Spinal cord (tissue), 10 donors: ENCODE results near the gene PRICKLE4. TPM values are rescaled to one million over a fixed set of nuclear protein-coding genes. Genes with fewer than 3 reads are reported as not detected.

Source experiments
- DNase-seq, 6 donors: peaks; one replicate each; pipeline versions ENCODE4 v3.0.0 to v3.0.0-alpha.2; 2013 to 2015; ENCODE audit warnings: low spot score in 6 of 6, low read depth in 4 of 6
- H3K27ac ChIP-seq: one replicate; pipeline ENCODE4 v1.5.1; 2013; ENCODE audit warnings: low read depth, low read length, control low read depth
- H3K27me3 ChIP-seq: one replicate; pipeline ENCODE4 v1.6.1; 2013; ENCODE audit warnings: low read length; ENCODE audit not compliant: control insufficient read depth, insufficient read depth
- H3K36me3 ChIP-seq: one replicate; pipeline ENCODE4 v1.6.1; 2013; ENCODE audit warnings: low read length; ENCODE audit not compliant: control insufficient read depth, insufficient read depth
- H3K4me1 ChIP-seq: one replicate; pipeline ENCODE4 v1.6.1; 2013; ENCODE audit warnings: low read length; ENCODE audit not compliant: control insufficient read depth, insufficient read depth
- H3K4me3 ChIP-seq: one replicate; pipeline ENCODE4 v1.5.1; 2013; ENCODE audit warnings: low read depth, low read length, control low read depth
- H3K9me3 ChIP-seq: one replicate; pipeline ENCODE4 v1.6.1; 2013; ENCODE audit warnings: low read length; ENCODE audit not compliant: control insufficient read depth, insufficient read depth
- WGBS: methylation state at CpG from one replicate; pipeline ENCODE4 v1.1.5; 2013; ENCODE audit warnings: missing lambda C conversion rate; ENCODE audit not compliant: insufficient coverage; 5-methylcytosine and 5-hydroxymethylcytosine counted together
- polyA plus RNA-seq, 2 donors: library from polyadenylated mRNA; unstranded; fragments of 120-200 nt; gene quantifications; one replicate each; pipeline ENCODE4 v1.2.1, GENCODE V29; 2013; ENCODE audit not compliant: insufficient read length in 2 of 2
- total RNA-seq, 2 donors: library from RNA; depleted of rRNA in 1 of 2; stranded (reverse); fragments of 120-200 nt in 1 of 2; fragments of >200 nt in 1 of 2; gene quantifications; one replicate each; pipeline versions ENCODE4 v1.2.3 to v1.2.4, GENCODE V29; 2013 to 2014
- donor health status: healthy.

The PRICKLE4 gene
- total and polyA plus RNA-seq, 4 donors = 1.6 to 8.8 (median 2.2) TPM

GRCh38 chr6:41744236-41744787, 36.3 kb upstream of the PRICKLE4 start:
- Histone ChIP-seq H3K27ac (no peak overlapping the region), H3K4me1 (no peaks in the 10 kb centered on the region), H3K9me3 (no peaks in the 10 kb centered on the region), H3K4me3 (no peak overlapping the region), H3K27me3 (no peaks in the 10 kb centered on the region), H3K36me3 (no peaks in the 10 kb centered on the region)
- no peak for DNase-seq
- WGBS = 95% methylated on average over 7 of the region's 7 CpGs

- Histone ChIP-seq H3K27me3 (no peaks in the 10 kb centered on the region), H3K36me3 (no peaks in the 10 kb centered on the region), H3K4me1 (no peaks in the 10 kb centered on the region), H3K4me3 (no peak overlapping the region), H3K9me3 (no peaks in the 10 kb centered on the region), H3K27ac (no peak overlapping the region)
- DNase-seq = no peak
- 93% methylated on average over 10 of the region's 10 CpGs for WGBS
Measured at GRCh38 chr6:41746107-41746506, 34.5 kb upstream of the PRICKLE4 start.

- no peak within 1 kb of the TSS for H3K4me3 ChIP-seq
- no peaks in the 10 kb centered on the region for H3K27me3 ChIP-seq
- no peaks in the 10 kb centered on the region for H3K9me3 ChIP-seq
- 91% methylated on average over 11 of the region's 15 CpGs for WGBS
- no peak within 1 kb of the TSS for H3K27ac ChIP-seq
- no peaks in the 10 kb centered on the region for H3K4me1 ChIP-seq
- H3K36me3 ChIP-seq = no peaks in the 10 kb centered on the region
- no peak for DNase-seq
Measured at GRCh38 chr6:41747256-41748101, 33.1 kb upstream of the PRICKLE4 start, which contains the start of gene PGC. Gene PGC (minus strand): TSS chr6:41747397. CDS start chr6:41747334, 63 bp downstream.

GRCh38 chr6:41748102-41748477, 32.5 kb upstream of the PRICKLE4 start:
- Histone ChIP-seq H3K9me3 (no peaks in the 10 kb centered on the region), H3K4me3 (no peak overlapping the region), H3K27me3 (no peaks in the 10 kb centered on the region), H3K36me3 (no peaks in the 10 kb centered on the region), H3K4me1 (no peaks in the 10 kb centered on the region), H3K27ac (no peak overlapping the region)
- 97% methylated on average over 6 of the region's 6 CpGs for WGBS
- no peak for DNase-seq

- H3K4me3 ChIP-seq = no peak overlapping the region
- no peaks in the 10 kb centered on the region for H3K9me3 ChIP-seq
- H3K36me3 ChIP-seq = no peaks in the 10 kb centered on the region
- no peak for DNase-seq
- no peaks in the 10 kb centered on the region for H3K4me1 ChIP-seq
- no peak overlapping the region for H3K27ac ChIP-seq
- H3K27me3 ChIP-seq = no peaks in the 10 kb centered on the region
- 93% methylated on average over 3 of the region's 3 CpGs for WGBS
Measured at GRCh38 chr6:41748542-41748941, 32.0 kb upstream of the PRICKLE4 start.

GRCh38 chr6:41750374-41750773, 30.2 kb upstream of the PRICKLE4 start:
- Histone ChIP-seq H3K4me3 (no peak overlapping the region), H3K36me3 (no peaks in the 10 kb centered on the region), H3K4me1 (no peaks in the 10 kb centered on the region), H3K9me3 (no peaks in the 10 kb centered on the region), H3K27ac (no peak overlapping the region), H3K27me3 (no peaks in the 10 kb centered on the region)
- WGBS = 100% methylated on average over 1 of the region's 3 CpGs
- DNase-seq = no peak

- H3K27ac ChIP-seq = no peak overlapping the region
- no peaks in the 10 kb centered on the region for H3K36me3 ChIP-seq
- H3K4me3 ChIP-seq = no peak overlapping the region
- WGBS = 77% methylated on average over 4 of the region's 4 CpGs
- H3K9me3 ChIP-seq = no peaks in the 10 kb centered on the region
- no peak for DNase-seq
- no peaks in the 10 kb centered on the region for H3K27me3 ChIP-seq
- H3K4me1 ChIP-seq = peaks cover 7% of the 10 kb centered on the region
Measured at GRCh38 chr6:41755895-41756294, 24.7 kb upstream of the PRICKLE4 start.

- Histone ChIP-seq H3K27me3 (no peaks in the 10 kb centered on the region), H3K4me1 (peaks cover 7% of the 10 kb centered on the region), H3K36me3 (no peaks in the 10 kb centered on the region), H3K27ac (no peak overlapping the region), H3K4me3 (no peak overlapping the region), H3K9me3 (no peaks in the 10 kb centered on the region)
- DNase-seq = no peak
- WGBS = 41% methylated on average over 10 of the region's 13 CpGs
Measured at GRCh38 chr6:41756354-41756753, 24.2 kb upstream of the PRICKLE4 start.

GRCh38 chr6:41757271-41757670, 23.3 kb upstream of the PRICKLE4 start:
- Histone ChIP-seq H3K4me1 (peaks cover 7% of the 10 kb centered on the region), H3K36me3 (no peaks in the 10 kb centered on the region), H3K4me3 (no peak overlapping the region), H3K27me3 (no peaks in the 10 kb centered on the region), H3K27ac (no peak overlapping the region), H3K9me3 (no peaks in the 10 kb centered on the region)
- WGBS = 93% methylated on average over 4 of the region's 6 CpGs
- no peak for DNase-seq
